Endodermal cell (in vitro differentiated cells): ENCODE measurements around the gene IQGAP2. TPM values are rescaled to one million over a fixed set of nuclear protein-coding genes. Genes with fewer than 3 reads are reported as not detected.

Experiments
- DNase-seq: peaks from one replicate; pipeline ENCODE4 v3.0.0-alpha.2; 2017
- H3K27ac ChIP-seq: 2 replicates; pipeline ENCODE4 v1.5.1; 2013; ENCODE audit warnings: mild to moderate bottlenecking, low read depth, low read length, moderate library complexity
- H3K27me3 ChIP-seq: 2 replicates; pipeline ENCODE4 v1.6.1; 2013; ENCODE audit warnings: mild to moderate bottlenecking, low read length, moderate library complexity; ENCODE audit not compliant: insufficient read depth, control insufficient read depth, poor library complexity, severe bottlenecking
- H3K36me3 ChIP-seq: 2 replicates; pipeline ENCODE4 v1.7.0; 2013; ENCODE audit warnings: mild to moderate bottlenecking, low read length, moderate library complexity; ENCODE audit not compliant: control insufficient read depth, insufficient read depth
- H3K4me1 ChIP-seq: one replicate; pipeline ENCODE4 v1.7.0; 2013; ENCODE audit warnings: low read length; ENCODE audit not compliant: control insufficient read depth, insufficient read depth
- H3K4me3 ChIP-seq: 2 replicates; pipeline ENCODE4 v1.5.1; 2013; ENCODE audit warnings: mild to moderate bottlenecking, low read length, moderate library complexity
- H3K9ac ChIP-seq: 2 replicates; pipeline ENCODE4 v1.6.1; 2013; ENCODE audit warnings: mild to moderate bottlenecking, low read length, moderate library complexity; ENCODE audit not compliant: poor library complexity, severe bottlenecking; ENCODE audit errors: extremely low read depth
- H3K9me3 ChIP-seq: 2 replicates; pipeline ENCODE4 v1.6.1; 2013; ENCODE audit warnings: mild to moderate bottlenecking, low read length, moderate library complexity; ENCODE audit not compliant: control insufficient read depth
- H3K27ac Mint-ChIP-seq: 2 replicates; pipeline ENCODE4 v1.8.0; 2020; ENCODE audit warnings: mixed read lengths
- H3K27me3 Mint-ChIP-seq: 2 replicates; pipeline ENCODE4 v1.8.0; 2021; ENCODE audit warnings: mild to moderate bottlenecking, mixed read lengths; ENCODE audit not compliant: insufficient read depth
- H3K36me3 Mint-ChIP-seq: 2 replicates; pipeline ENCODE4 v1.8.0; 2020; ENCODE audit warnings: low read depth, mixed read lengths
- H3K4me1 Mint-ChIP-seq: 2 replicates; pipeline ENCODE4 v1.8.0; 2020; ENCODE audit warnings: mixed read lengths
- H3K4me3 Mint-ChIP-seq: 2 replicates; pipeline ENCODE4 v1.8.0; 2020; ENCODE audit warnings: mild to moderate bottlenecking, moderate library complexity, mixed read lengths
- H3K9me3 Mint-ChIP-seq: 2 replicates; pipeline ENCODE4 v1.8.0; 2020; ENCODE audit warnings: mild to moderate bottlenecking, mixed read lengths
- WGBS, 2 experiments: methylation state at CpG; one replicate each; pipeline versions ENCODE4 v1.1.5 to v1.1.7; 2013; ENCODE audit warnings: missing lambda C conversion rate in 2 of 2, mixed read lengths in 1 of 2; ENCODE audit not compliant: insufficient coverage in 1 of 2, insufficient read length in 1 of 2; 5-methylcytosine and 5-hydroxymethylcytosine counted together
- total RNA-seq, 2 donors: library from RNA; stranded (reverse); fragmentation: NEBNext Ultra II Directional in 1 of 2; extraction: Animal tissue kit (Norgen Biotek cat#: 25700) in 1 of 2; gene quantifications; 2 replicates in 1 of 2; 3 replicates in 1 of 2; pipeline ENCODE4 v1.2.1, GENCODE V29; 2021
- TF ChIP-seq, protein P1 (sequence below): fragments of 200-600 bp; sonication (generic); conservative IDR thresholded peaks from 2 replicates; pipeline ENCODE4 v1.5.0; 2021; ENCODE audit warnings: antibody characterized with exemption, mild to moderate bottlenecking

IQGAP2 gene
- total RNA-seq, 2 donors from 2014 or later: 8.3 to 19.4 TPM

- no peak overlapping the region for H3K4me3 Mint-ChIP-seq
- DNase-seq: no peak
- no peaks in the 10 kb centered on the region for H3K9me3 Mint-ChIP-seq
- no peak overlapping the region for H3K27ac Mint-ChIP-seq
- no peak overlapping the region for H3K4me3 ChIP-seq
- H3K36me3 Mint-ChIP-seq: peaks cover 2% of the 10 kb centered on the region
- H3K27me3 ChIP-seq: no peaks in the 10 kb centered on the region
- no peaks in the 10 kb centered on the region for H3K4me1 ChIP-seq
- TF ChIP-seq, protein P1, sequence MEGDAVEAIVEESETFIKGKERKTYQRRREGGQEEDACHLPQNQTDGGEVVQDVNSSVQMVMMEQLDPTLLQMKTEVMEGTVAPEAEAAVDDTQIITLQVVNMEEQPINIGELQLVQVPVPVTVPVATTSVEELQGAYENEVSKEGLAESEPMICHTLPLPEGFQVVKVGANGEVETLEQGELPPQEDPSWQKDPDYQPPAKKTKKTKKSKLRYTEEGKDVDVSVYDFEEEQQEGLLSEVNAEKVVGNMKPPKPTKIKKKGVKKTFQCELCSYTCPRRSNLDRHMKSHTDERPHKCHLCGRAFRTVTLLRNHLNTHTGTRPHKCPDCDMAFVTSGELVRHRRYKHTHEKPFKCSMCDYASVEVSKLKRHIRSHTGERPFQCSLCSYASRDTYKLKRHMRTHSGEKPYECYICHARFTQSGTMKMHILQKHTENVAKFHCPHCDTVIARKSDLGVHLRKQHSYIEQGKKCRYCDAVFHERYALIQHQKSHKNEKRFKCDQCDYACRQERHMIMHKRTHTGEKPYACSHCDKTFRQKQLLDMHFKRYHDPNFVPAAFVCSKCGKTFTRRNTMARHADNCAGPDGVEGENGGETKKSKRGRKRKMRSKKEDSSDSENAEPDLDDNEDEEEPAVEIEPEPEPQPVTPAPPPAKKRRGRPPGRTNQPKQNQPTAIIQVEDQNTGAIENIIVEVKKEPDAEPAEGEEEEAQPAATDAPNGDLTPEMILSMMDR: no peak
- H3K9ac ChIP-seq: no peak overlapping the region
- no peak overlapping the region for H3K27ac ChIP-seq
- H3K27me3 Mint-ChIP-seq: no peaks in the 10 kb centered on the region
- no peaks in the 10 kb centered on the region for H3K9me3 ChIP-seq
- peaks cover 4% of the 10 kb centered on the region for H3K4me1 Mint-ChIP-seq
- no peaks in the 10 kb centered on the region for H3K36me3 ChIP-seq
- 93 to 100% methylated on average over 1 to 4 of the region's 4 CpGs for WGBS, 2 experiments
Observed at GRCh38 chr5:76608833-76609232, 205.7 kb downstream of the IQGAP2 start.

DNA sequence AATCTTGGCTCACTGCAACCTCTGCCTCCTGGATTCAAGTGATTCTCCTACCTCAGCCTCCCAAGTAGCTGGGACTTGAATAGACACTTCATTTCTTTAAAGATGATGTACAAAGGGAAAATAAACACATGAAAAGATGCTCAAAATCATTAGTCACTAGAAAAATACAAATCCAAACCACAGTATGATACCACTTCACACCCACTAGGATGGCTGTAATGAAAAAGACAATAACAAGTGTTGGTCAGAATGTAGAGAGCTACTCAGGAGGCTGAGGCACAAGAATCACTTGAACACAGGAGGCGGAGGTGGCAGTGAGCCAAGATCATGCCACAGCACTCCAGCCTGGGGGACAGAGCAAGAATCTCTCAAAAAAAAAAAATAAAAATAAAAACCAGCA, 207.1 kb downstream of the IQGAP2 start:
- no peak overlapping the region for H3K27ac ChIP-seq
- 97 to 100% methylated on average over 1 of the region's 1 CpG for WGBS, 2 experiments
- TF ChIP-seq, protein P1: no peak
- no peak for DNase-seq
- H3K4me1 ChIP-seq: no peaks in the 10 kb centered on the region
- Mint-ChIP-seq H3K4me3 (no peak overlapping the region), H3K4me1 (peaks cover 4% of the 10 kb centered on the region), H3K36me3 (peaks cover 2% of the 10 kb centered on the region), H3K27ac (no peak overlapping the region), H3K9me3 (no peaks in the 10 kb centered on the region), H3K27me3 (no peaks in the 10 kb centered on the region)
- H3K9me3 ChIP-seq: no peaks in the 10 kb centered on the region
- H3K4me3 ChIP-seq: no peak overlapping the region
- H3K36me3 ChIP-seq: no peaks in the 10 kb centered on the region
- no peak overlapping the region for H3K9ac ChIP-seq
- H3K27me3 ChIP-seq: no peaks in the 10 kb centered on the region

DNA sequence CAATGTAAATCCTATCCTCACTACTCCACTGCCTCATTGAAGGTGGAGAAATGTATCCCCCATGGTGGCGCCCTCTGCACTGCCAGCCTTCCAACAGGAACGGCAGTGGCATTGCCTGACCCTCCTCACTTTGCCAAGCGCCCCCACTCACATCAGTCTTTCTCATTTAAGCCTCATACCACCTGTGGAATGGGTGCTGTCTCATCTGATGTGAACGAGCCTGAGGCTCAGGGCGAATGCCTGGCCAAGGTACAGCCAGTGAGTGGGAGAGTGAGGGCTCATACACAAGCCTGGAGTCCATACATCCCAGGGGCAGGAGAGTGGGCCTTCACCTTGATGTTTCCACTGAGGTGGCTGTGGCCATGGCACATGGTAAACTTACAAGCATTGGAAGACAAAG, 209.9 kb downstream of the IQGAP2 start:
- H3K9me3 ChIP-seq: no peaks in the 10 kb centered on the region
- whole genome bisulfite sequencing, 2 experiments: 75% methylated on average over 5 of the region's 5 CpGs; no CpG with 5 or more reads in 1 of the 2 experiments
- H3K9ac ChIP-seq: no peak overlapping the region
- no peaks in the 10 kb centered on the region for H3K27me3 Mint-ChIP-seq
- no peak for DNase-seq
- no peak overlapping the region for H3K4me3 Mint-ChIP-seq
- no peak overlapping the region for H3K4me3 ChIP-seq
- H3K4me1 Mint-ChIP-seq: no peaks in the 10 kb centered on the region
- no peaks in the 10 kb centered on the region for H3K9me3 Mint-ChIP-seq
- H3K4me1 ChIP-seq: no peaks in the 10 kb centered on the region
- H3K36me3 ChIP-seq: no peaks in the 10 kb centered on the region
- no peak overlapping the region for H3K27ac Mint-ChIP-seq
- peaks cover 2% of the 10 kb centered on the region for H3K36me3 Mint-ChIP-seq
- H3K27ac ChIP-seq: no peak overlapping the region
- H3K27me3 ChIP-seq: no peaks in the 10 kb centered on the region
- TF ChIP-seq, protein P1: no peak
